H9 (cell line): ENCODE results near the gene CYP2F1. TPM values are rescaled to one million over a fixed set of nuclear protein-coding genes. Genes with fewer than 3 reads are reported as not detected.

Experiments used
- DNase-seq: peaks from one replicate; pipeline ENCODE4 v3.0.0-alpha.2; 2017
- H2AFZ ChIP-seq: one replicate; pipeline ENCODE4 v1.6.1; 2013; ENCODE audit warnings: mild to moderate bottlenecking, low read length, control low read depth, moderate library complexity
- H2AK5ac ChIP-seq: 2 replicates; pipeline ENCODE4 v1.6.1; 2013; ENCODE audit warnings: low read length, control low read depth, mixed read lengths; ENCODE audit not compliant: insufficient read length
- H2BK120ac ChIP-seq: one replicate; pipeline ENCODE4 v1.6.1; 2013; ENCODE audit warnings: low read depth, mild to moderate bottlenecking, low read length, control low read depth, inconsistent platforms; ENCODE audit not compliant: poor library complexity, severe bottlenecking
- H2BK12ac ChIP-seq: 2 replicates; pipeline ENCODE4 v1.6.1; 2013; ENCODE audit warnings: low read length, control low read depth, mixed read lengths, low read depth; ENCODE audit not compliant: insufficient read length
- H2BK15ac ChIP-seq: 2 replicates; pipeline ENCODE4 v1.6.1; 2013; ENCODE audit warnings: low read depth, low read length, control low read depth
- H2BK20ac ChIP-seq: one replicate; pipeline ENCODE4 v1.6.1; 2013; ENCODE audit warnings: low read depth, mild to moderate bottlenecking, low read length, control low read depth, inconsistent platforms; ENCODE audit not compliant: poor library complexity, severe bottlenecking
- H2BK5ac ChIP-seq: 2 replicates; pipeline ENCODE4 v1.6.1; 2013; ENCODE audit warnings: low read length, control low read depth, mixed read lengths; ENCODE audit not compliant: insufficient read length
- H3K14ac ChIP-seq: 2 replicates; pipeline ENCODE4 v1.6.1; 2013; ENCODE audit warnings: low read length, control low read depth; ENCODE audit not compliant: insufficient read depth
- H3K18ac ChIP-seq: 2 replicates; pipeline ENCODE4 v1.6.1; 2013; ENCODE audit warnings: low read depth, mild to moderate bottlenecking, mixed read lengths, low read length, control low read depth; ENCODE audit not compliant: insufficient read length
- H3K23ac ChIP-seq: 2 replicates; pipeline ENCODE4 v1.6.1; 2013; ENCODE audit warnings: low read length, control low read depth, mixed read lengths, low read depth; ENCODE audit not compliant: insufficient read length
- H3K23me2 ChIP-seq: 2 replicates; pipeline ENCODE4 v1.6.1; 2013; ENCODE audit warnings: low read depth, mild to moderate bottlenecking, mixed read lengths, low read length, control low read depth; ENCODE audit not compliant: insufficient read length, poor library complexity, severe bottlenecking
- H3K27ac ChIP-seq: 2 replicates; pipeline ENCODE4 v1.5.1; 2013; ENCODE audit warnings: low read length, control low read depth, mixed read lengths, low read depth; ENCODE audit not compliant: insufficient read length
- H3K27me3 ChIP-seq: 2 replicates; pipeline ENCODE4 v1.6.1; 2013; ENCODE audit warnings: low read length, control low read depth, inconsistent platforms; ENCODE audit not compliant: insufficient read depth
- H3K4ac ChIP-seq: 2 replicates; pipeline ENCODE4 v1.6.1; 2013; ENCODE audit warnings: low read depth, mild to moderate bottlenecking, control low read depth, inconsistent platforms, low read length, moderate library complexity
- H3K4me1 ChIP-seq: 2 replicates; pipeline ENCODE4 v1.6.1; 2013; ENCODE audit warnings: low read length, control low read depth, inconsistent platforms; ENCODE audit not compliant: insufficient read depth
- H3K4me2 ChIP-seq: 2 replicates; pipeline ENCODE4 v1.6.1; 2013; ENCODE audit warnings: low read length, control low read depth, mixed read lengths; ENCODE audit not compliant: insufficient read length, insufficient read depth
- H3K56ac ChIP-seq: 2 replicates; pipeline ENCODE4 v1.6.1; 2013; ENCODE audit warnings: low read depth, mild to moderate bottlenecking, mixed read lengths, low read length, control low read depth; ENCODE audit not compliant: insufficient read length
- H3K79me1 ChIP-seq: 2 replicates; pipeline ENCODE4 v1.6.1; 2013; ENCODE audit warnings: low read depth, mild to moderate bottlenecking, moderate library complexity, low read length, control low read depth, inconsistent platforms; ENCODE audit not compliant: insufficient read depth, poor library complexity, severe bottlenecking
- H3K79me2 ChIP-seq: 2 replicates; pipeline ENCODE4 v1.6.1; 2013; ENCODE audit warnings: low read length, control low read depth, inconsistent platforms; ENCODE audit not compliant: insufficient read depth
- H3K9ac ChIP-seq: 2 replicates; pipeline ENCODE4 v1.6.1; 2013; ENCODE audit warnings: low read length, control low read depth, mixed read lengths; ENCODE audit not compliant: insufficient read length; ENCODE audit errors: extremely low read depth
- H3K9me3 ChIP-seq: one replicate; pipeline ENCODE4 v1.6.1; 2013; ENCODE audit warnings: low read depth, low read length, inconsistent platforms; ENCODE audit not compliant: control insufficient read depth
- H3T11ph ChIP-seq: one replicate; pipeline ENCODE4 v1.6.1; 2013; ENCODE audit warnings: mild to moderate bottlenecking, low read length, control low read depth, inconsistent platforms
- H4K20me1 ChIP-seq: one replicate; pipeline ENCODE4 v1.6.1; 2013; ENCODE audit not compliant: control insufficient read depth, insufficient read length, insufficient read depth
- H4K5ac ChIP-seq: 2 replicates; pipeline ENCODE4 v1.6.1; 2013; ENCODE audit warnings: low read depth, mild to moderate bottlenecking, mixed read lengths, low read length, control low read depth; ENCODE audit not compliant: insufficient read length
- H4K8ac ChIP-seq: replicated peaks from 2 replicates; pipeline ENCODE4 v1.6.1; 2013; ENCODE audit warnings: low read length, control low read depth, mixed read lengths, low read depth; ENCODE audit not compliant: insufficient read length
- H4K91ac ChIP-seq: 2 replicates; pipeline ENCODE4 v1.6.1; 2013; ENCODE audit warnings: low read depth, mild to moderate bottlenecking, moderate library complexity, mixed read lengths, low read length, control low read depth; ENCODE audit not compliant: insufficient read length
- H3K27ac Mint-ChIP-seq, 3 experiments: 2 replicates in 2 of 3; 3 replicates in 1 of 3; pipeline ENCODE4 v1.8.0; 2020 to 2021; ENCODE audit warnings: mixed read lengths in 3 of 3, mild to moderate bottlenecking in 1 of 3, moderate library complexity in 1 of 3
- H3K27me3 Mint-ChIP-seq: 2 replicates; pipeline ENCODE4 v1.8.0; 2021; ENCODE audit warnings: low read depth, mild to moderate bottlenecking, moderate library complexity, mixed read lengths
- H3K36me3 Mint-ChIP-seq, 3 experiments: 2 replicates in 2 of 3; 3 replicates in 1 of 3; pipeline ENCODE4 v1.8.0; 2020 to 2021; ENCODE audit warnings: low read depth in 3 of 3, mixed read lengths in 3 of 3; ENCODE audit not compliant: insufficient read depth in 1 of 3
- H3K4me1 Mint-ChIP-seq, 2 experiments: 2 replicates each; pipeline ENCODE4 v1.8.0; 2020; ENCODE audit warnings: mixed read lengths in 2 of 2
- H3K4me3 Mint-ChIP-seq, 2 experiments: 2 replicates in 1 of 2; 3 replicates in 1 of 2; pipeline ENCODE4 v1.8.0; 2020 to 2021; ENCODE audit warnings: mild to moderate bottlenecking in 2 of 2, mixed read lengths in 2 of 2, moderate library complexity in 1 of 2
- H3K9me3 Mint-ChIP-seq, 2 experiments: 2 replicates in 1 of 2; 3 replicates in 1 of 2; pipeline ENCODE4 v1.8.0; 2020; ENCODE audit warnings: mild to moderate bottlenecking in 2 of 2, mixed read lengths in 2 of 2, moderate library complexity in 1 of 2
- WGBS: extraction: QIAGEN DNeasy Blood & Tissue Kit; methylation state at CpG from one replicate; pipeline ENCODE4 v1.1.7; 2013; ENCODE audit warnings: missing lambda C conversion rate, low lambda C conversion rate, mixed read lengths; ENCODE audit not compliant: insufficient read length; ENCODE audit errors: extremely low coverage; 5-methylcytosine and 5-hydroxymethylcytosine counted together
- total RNA-seq: library from RNA; stranded (reverse); gene quantifications from 2 replicates; pipeline ENCODE4 v1.2.1, GENCODE V29; 2021
- TF ChIP-seq, protein P1 (sequence below): fragments of 200-600 bp; sonication (generic); conservative IDR thresholded peaks from 3 replicates; pipeline ENCODE4 v1.8.0; 2021; ENCODE audit warnings: antibody characterized with exemption, mild to moderate bottlenecking

The CYP2F1 gene
- total RNA-seq, 1 experiment from 2014 or later, result 0.63 TPM

DNA sequence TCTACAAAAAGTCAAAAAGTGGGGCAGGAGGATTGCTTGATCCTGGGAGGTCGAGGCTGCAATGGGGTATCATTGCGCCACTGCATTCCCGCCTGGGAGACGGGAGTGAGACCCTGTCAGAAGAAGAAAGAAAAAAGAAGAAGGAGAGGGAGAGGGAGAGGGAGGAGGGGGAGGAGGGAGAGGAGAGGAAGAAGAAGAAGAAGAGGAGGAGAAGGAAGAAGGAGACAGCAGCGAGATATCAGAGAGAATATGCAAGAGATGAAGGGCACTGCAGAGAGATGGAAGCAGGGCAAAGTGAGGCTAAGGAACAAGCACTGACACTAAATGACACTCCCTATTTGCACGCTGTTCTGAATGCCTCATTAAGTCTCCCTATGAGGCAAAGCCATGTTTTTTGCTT is 14.5 kb downstream of the CYP2F1 start:
- Histone ChIP-seq H3K23me2 (no peaks in the 10 kb centered on the region), H4K20me1 (no peaks in the 10 kb centered on the region), H3K4me1 (no peaks in the 10 kb centered on the region; the same call in 1 of the 2 replicates), H4K8ac (no peak overlapping the region), H2BK12ac (no peak overlapping the region), H3K23ac (no peak overlapping the region), H2BK5ac (no peak overlapping the region), H2AK5ac (no peak overlapping the region), H3K27me3 (no peaks in the 10 kb centered on the region), H3K9ac (no peak overlapping the region), H3K14ac (no peak overlapping the region), H2AFZ (no peak overlapping the region), H3K4me2 (no peak overlapping the region), H2BK15ac (no peak overlapping the region), H3T11ph (no peak overlapping the region), H4K5ac (no peak overlapping the region), H3K27ac (no peak overlapping the region), H3K79me1 (no peaks in the 10 kb centered on the region), H3K56ac (no peak overlapping the region), H2BK20ac (no peak overlapping the region), H4K91ac (no peak overlapping the region), H3K18ac (no peak overlapping the region), H3K9me3 (no peaks in the 10 kb centered on the region), H2BK120ac (no peak overlapping the region), H3K4ac (no peak overlapping the region), H3K79me2 (no peaks in the 10 kb centered on the region)
- Mint-ChIP-seq H3K4me3 (peak overlapping the region in 1 of 2 experiments; percentile 18; a peak in 1 of 5 replicates), H3K4me1 (peaks cover 21 to 51% of the 10 kb centered on the region in 2 experiments), H3K9me3 (peaks cover 3% of the 10 kb centered on the region in 2 experiments; a peak in 4 of 5 replicates), H3K36me3 (peaks cover 0 to 3% (median 0%) of the 10 kb centered on the region in 3 experiments; a peak in 2 of 7 replicates), H3K27me3 (peaks cover 34% of the 10 kb centered on the region), H3K27ac (no peak overlapping the region)
- no peak for DNase-seq
- no CpG with 5 or more reads among the region's 6 CpGs for WGBS
- TF ChIP-seq, protein P1, sequence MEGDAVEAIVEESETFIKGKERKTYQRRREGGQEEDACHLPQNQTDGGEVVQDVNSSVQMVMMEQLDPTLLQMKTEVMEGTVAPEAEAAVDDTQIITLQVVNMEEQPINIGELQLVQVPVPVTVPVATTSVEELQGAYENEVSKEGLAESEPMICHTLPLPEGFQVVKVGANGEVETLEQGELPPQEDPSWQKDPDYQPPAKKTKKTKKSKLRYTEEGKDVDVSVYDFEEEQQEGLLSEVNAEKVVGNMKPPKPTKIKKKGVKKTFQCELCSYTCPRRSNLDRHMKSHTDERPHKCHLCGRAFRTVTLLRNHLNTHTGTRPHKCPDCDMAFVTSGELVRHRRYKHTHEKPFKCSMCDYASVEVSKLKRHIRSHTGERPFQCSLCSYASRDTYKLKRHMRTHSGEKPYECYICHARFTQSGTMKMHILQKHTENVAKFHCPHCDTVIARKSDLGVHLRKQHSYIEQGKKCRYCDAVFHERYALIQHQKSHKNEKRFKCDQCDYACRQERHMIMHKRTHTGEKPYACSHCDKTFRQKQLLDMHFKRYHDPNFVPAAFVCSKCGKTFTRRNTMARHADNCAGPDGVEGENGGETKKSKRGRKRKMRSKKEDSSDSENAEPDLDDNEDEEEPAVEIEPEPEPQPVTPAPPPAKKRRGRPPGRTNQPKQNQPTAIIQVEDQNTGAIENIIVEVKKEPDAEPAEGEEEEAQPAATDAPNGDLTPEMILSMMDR, result no peak
